GM19328 (cell line): ENCODE measurements around the gene HGF.
"Not testable (repeated sequence)": the region's sequence is repeated elsewhere in the genome, so short reads cannot be mapped to it uniquely, and the experiment has no call there.

Experiments
- ATAC-seq: cut with Tn5 transposase; IDR thresholded peaks from one replicate; pipeline ENCODE4 v1.9.1; 2021; ENCODE audit warnings: mild to moderate bottlenecking, moderate library complexity; ENCODE audit not compliant: unreplicated experiment

HGF gene

DNA sequence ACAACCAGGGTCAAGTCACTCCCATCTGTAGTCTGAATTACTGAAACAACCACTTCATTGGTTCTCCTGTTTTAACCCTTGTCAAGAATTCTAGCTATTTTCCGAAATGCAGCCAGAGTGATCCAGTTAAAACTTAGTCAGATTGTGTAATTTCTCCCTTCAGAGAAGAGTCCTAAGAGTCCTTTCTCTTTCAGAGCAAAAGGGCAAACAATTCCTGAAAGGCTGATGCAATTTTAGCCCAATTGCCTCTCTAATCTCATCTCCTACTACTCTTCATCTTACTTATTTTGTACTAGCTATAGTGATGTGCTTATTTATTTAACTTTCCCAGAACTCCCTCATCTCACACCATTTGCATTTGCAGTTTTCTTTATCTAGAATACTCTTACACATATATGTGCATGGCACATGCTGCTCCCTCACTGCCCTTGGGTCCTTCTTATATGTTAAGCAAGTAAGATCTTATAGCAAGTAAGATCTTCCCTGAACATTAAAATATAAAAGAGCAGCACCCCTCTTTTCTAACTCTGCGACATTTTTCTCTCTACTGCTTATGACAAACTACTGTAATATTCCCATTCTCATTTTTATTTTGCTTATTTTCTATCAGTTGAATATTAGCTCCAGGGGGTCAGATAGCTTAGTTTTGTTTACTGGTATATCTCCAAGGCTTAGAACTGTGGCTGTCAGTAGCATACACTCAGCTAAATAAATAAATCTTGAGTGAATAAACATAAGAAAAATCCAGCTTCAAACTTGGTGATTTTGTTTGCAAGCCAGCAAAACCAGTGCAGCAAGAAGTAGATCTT, 44.6 kb downstream of the HGF start:
- no peak for ATAC-seq

- not testable (repeated sequence) for ATAC-seq
Measured at GRCh38 chr7:81722250-81722649, 47.6 kb downstream of the HGF start.

DNA sequence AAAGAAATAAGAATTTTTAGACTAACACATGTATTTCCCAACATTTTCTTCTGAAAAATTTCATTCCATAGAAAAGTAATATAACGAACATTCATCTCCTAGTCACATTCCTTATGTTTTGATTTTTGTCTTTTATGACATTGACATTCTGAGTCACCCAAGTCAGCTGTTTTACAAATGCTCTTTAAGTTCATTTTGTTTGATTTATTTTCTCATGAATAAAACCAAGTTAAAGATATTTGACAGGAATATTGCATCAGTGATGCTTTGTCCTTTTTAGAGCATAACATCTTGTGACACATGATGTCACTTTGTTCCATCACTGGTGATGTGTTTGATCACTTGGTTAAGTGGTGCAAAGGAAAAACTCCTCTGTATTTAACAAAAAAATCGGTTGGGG, 48.4 kb downstream of the HGF start:
- ATAC-seq: no peak

- ATAC-seq: no peak
Measured at GRCh38 chr7:81719865-81720264, 50.0 kb downstream of the HGF start.

- no peak for ATAC-seq
Measured at GRCh38 chr7:81715984-81716588, 53.8 kb downstream of the HGF start.

- ATAC-seq: no peak
Measured at GRCh38 chr7:81714306-81714705, 55.5 kb downstream of the HGF start.

GRCh38 chr7:81710751-81711150, 59.1 kb downstream of the HGF start:
- ATAC-seq: no peak

DNA sequence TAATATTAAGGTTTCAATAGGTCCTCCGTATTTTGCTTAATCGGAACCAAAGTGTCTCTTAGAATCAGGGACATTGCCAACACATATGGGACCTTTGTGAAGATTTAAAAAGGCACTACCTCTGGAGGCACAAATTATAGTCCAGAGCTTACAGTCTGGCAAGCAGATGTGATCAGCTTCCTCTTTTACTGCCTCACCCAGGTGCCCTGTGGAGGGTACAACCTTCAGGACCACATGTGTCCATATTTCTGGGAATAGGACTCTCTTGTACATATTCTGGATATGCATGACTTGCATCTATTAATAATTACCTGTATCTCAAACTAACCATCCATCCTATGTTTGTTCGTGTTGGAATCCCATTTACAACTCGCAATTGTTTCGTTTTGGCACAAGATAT, 60.0 kb downstream of the HGF start:
- ATAC-seq: no peak

- ATAC-seq: no peak
Measured at GRCh38 chr7:81707966-81708365, 61.9 kb downstream of the HGF start.

DNA sequence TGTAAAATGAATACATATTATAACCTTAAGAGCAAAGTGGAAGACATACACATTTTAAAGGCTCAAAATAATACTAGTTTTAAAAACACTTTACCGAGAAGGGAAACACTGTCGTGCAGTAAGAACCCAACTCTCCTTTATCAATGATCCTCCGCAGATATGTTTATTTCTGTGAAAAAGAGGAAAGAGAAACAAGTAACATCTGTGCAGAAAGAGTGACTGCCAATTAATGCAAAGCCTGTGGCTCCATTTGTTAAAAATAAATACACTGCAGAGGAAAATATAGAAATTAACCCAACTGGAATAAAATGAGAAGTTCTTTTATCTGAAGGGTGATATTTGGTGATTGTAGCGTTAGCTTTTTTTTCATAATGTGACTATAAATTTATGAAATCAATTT, 62.7 kb downstream of the HGF start:
- ATAC-seq: no peak

GRCh38 chr7:81705206-81705605, 64.6 kb downstream of the HGF start:
- ATAC-seq: no peak

GRCh38 chr7:81704595-81704994, 65.3 kb downstream of the HGF start:
- ATAC-seq: no peak

- ATAC-seq: no peak
Measured at GRCh38 chr7:81698965-81699364, 70.9 kb downstream of the HGF start.

DNA sequence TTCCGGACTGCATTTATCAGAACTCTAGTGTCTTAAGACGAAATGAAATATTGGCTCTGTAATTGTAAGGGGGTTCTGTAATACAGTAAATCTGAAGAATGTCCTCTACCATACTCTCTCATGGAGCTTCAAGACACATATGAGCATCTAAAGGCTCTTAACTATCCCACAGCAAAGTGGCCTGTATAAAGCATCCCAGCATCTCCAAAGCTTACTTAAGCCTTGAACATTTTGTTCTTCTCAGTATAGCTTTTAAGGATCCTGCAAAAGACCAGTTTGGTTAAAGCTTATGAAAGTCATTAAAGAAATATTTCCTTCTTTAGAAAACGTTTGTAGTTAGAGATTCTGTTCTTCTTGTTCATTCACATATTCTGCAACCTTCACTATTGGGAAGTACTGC, 75.1 kb downstream of the HGF start:
- no peak for ATAC-seq

- no peak for ATAC-seq
Measured at GRCh38 chr7:81693894-81694293, 76.0 kb downstream of the HGF start.

DNA sequence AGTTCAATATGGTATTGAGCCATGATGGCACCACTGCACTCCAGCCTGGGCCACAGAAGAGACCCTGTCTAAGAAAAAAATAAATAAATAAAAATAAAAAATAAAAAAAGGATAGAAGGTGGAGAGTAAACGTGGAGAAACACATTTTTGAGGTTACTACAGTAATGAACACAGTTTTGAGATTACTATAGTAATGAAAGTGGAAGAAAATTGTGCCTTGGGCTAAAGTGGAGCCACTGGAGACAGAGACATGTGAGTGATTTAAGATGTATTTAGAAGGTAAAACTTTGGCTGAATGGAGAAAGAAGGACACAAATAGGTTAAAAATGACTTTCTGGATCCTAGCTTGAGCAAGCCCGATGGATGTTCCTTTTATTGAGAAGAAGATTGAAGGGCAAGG, 76.8 kb downstream of the HGF start:
- ATAC-seq: no peak

- ATAC-seq: no peak
Measured at GRCh38 chr7:81692146-81692905, 77.5 kb downstream of the HGF start.

DNA sequence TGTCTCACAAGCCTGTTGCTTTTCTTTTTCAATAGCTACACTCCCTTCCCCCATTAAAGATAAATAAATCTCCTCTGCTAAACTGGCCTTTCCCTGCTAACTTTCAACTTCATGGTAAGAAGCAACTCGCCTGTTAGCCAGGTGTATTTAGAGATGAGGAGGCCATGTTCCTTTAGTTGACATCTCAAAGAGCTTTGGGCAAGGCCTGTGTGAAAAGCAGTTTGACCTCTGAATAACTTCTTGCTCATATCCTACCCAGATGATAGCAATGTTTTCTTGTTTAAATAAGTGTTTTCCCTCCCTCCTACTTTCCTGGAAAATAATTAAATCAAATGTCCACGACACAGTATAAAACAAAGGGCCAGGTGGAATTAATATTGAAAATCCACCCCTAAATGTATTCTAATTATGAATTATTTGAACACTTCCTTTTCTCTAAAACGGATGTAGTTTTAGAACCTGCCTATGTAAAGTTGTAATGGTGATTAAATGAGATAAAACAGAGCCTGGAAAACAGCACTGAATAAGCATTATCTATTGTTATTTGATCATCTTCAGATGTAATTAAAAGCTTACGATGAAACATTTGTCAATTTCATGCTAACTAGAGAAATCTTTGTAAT, 78.5 kb downstream of the HGF start:
- ATAC-seq: no peak

DNA sequence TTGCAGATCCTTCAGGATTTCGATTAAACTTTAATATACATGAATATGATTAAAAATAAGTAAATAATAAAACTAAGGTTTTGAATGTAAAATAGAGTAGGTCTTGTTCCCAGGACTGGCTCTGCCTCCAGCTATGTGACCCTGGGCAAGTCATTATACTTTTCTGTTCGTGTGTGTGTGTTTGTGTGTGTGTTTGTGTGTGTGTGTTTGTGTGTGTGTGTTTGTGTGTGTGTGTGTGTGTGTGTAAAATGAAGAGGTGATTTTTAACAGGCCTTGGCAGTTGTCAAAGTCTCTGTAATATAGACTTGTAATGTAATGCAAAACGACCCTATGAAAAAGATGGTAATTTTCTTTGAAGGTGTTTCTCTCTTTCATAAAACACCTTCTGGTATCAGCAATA, 79.2 kb downstream of the HGF start:
- no peak for ATAC-seq

GRCh38 chr7:81690251-81690650, 79.6 kb downstream of the HGF start:
- ATAC-seq: no peak

- ATAC-seq: no peak
Measured at GRCh38 chr7:81688622-81689411, 81.0 kb downstream of the HGF start.
